Esophagus squamous epithelium (tissue), 5 donors: ENCODE results near the gene DKK2. TPM values are rescaled to one million over a fixed set of nuclear protein-coding genes. Genes with fewer than 3 reads are reported as not detected.

Source experiments
- DNase-seq: peaks from one replicate; lab custom pipeline; 2025; lab: John Stamatoyannopoulos, UW
- H3K27ac ChIP-seq, 4 donors: fragments of 200-600 bp; sonication (generic); one replicate each; pipeline ENCODE4 v1.5.1; 2016 to 2019; ENCODE audit warnings: mild to moderate bottlenecking in 1 of 4
- H3K27me3 ChIP-seq, 4 donors: fragments of 200-600 bp; sonication (generic); 1 replicate in 3 of 4; 2 replicates in 1 of 4; pipeline versions ENCODE4 v1.5.1 to v1.6.0; 2017 to 2021; ENCODE audit warnings: antibody characterized with exemption in 1 of 4
- H3K36me3 ChIP-seq, 3 donors: fragments of 200-600 bp; sonication (generic); one replicate each; pipeline ENCODE4 v1.5.1; 2016 to 2019
- H3K4me1 ChIP-seq, 3 donors: fragments of 200-600 bp; sonication (generic); one replicate each; pipeline ENCODE4 v1.5.1; 2017 to 2019
- H3K4me3 ChIP-seq, 4 donors: fragments of 200-600 bp; sonication (generic); 1 replicate in 3 of 4; 2 replicates in 1 of 4; pipeline ENCODE4 v1.5.1; 2016 to 2019; ENCODE audit warnings: mild to moderate bottlenecking in 2 of 4, moderate library complexity in 1 of 4
- H3K9me3 ChIP-seq, 3 donors: fragments of 200-600 bp; sonication (generic); one replicate each; pipeline ENCODE4 v1.5.1; 2016 to 2019
- POLR2A ChIP-seq, 4 donors: fragments of 450-650 bp; IDR thresholded peaks; one replicate each; pipeline ENCODE4 v1.6.1; 2017; ENCODE audit warnings: antibody characterized with exemption in 4 of 4, mild to moderate bottlenecking in 4 of 4, moderate library complexity in 3 of 4
- WGBS, 2 donors: methylation state at CpG; one replicate each; pipeline ENCODE4 v1.1.5; 2018; 5-methylcytosine and 5-hydroxymethylcytosine counted together
- intact Hi-C: fragments of 100-400 bp; cut with DNase I; formaldehyde crosslinking; loops from one replicate; pipeline ENCODE4 v1.15.0; 2022
- total RNA-seq, 4 donors: library from RNA; depleted of rRNA; stranded (reverse); fragments of >200 nt; gene quantifications; one replicate each; pipeline ENCODE4 v1.1.0, GENCODE V29; 2016
- TF ChIP-seq, protein P1 (sequence below), 6 experiments: fragments of 450-650 bp in 4 of 6; fragments of 200-600 bp in 2 of 6; sonication (generic) in 2 of 6; IDR thresholded peaks; one replicate each; pipeline ENCODE4 v1.5.1; 2016 to 2019; ENCODE audit warnings: antibody characterized with exemption in 6 of 6, mild to moderate bottlenecking in 4 of 6, moderate library complexity in 4 of 6
- donor health status: DM: yes; HTN: yes; CAD: no.

The DKK2 gene
- total RNA-seq, 4 donors from 2014 or later: 0.38 to 1.2 TPM; not detected in 2

- H3K27ac ChIP-seq: no peak overlapping the region
- H3K36me3 ChIP-seq: no peaks in the 10 kb centered on the region
- intact Hi-C loops: no loop called here
- no peak for DNase-seq
- no peak for TF ChIP-seq POLR2A (IDR thresholded peaks at IDR 0.05)
- TF ChIP-seq, protein P1, sequence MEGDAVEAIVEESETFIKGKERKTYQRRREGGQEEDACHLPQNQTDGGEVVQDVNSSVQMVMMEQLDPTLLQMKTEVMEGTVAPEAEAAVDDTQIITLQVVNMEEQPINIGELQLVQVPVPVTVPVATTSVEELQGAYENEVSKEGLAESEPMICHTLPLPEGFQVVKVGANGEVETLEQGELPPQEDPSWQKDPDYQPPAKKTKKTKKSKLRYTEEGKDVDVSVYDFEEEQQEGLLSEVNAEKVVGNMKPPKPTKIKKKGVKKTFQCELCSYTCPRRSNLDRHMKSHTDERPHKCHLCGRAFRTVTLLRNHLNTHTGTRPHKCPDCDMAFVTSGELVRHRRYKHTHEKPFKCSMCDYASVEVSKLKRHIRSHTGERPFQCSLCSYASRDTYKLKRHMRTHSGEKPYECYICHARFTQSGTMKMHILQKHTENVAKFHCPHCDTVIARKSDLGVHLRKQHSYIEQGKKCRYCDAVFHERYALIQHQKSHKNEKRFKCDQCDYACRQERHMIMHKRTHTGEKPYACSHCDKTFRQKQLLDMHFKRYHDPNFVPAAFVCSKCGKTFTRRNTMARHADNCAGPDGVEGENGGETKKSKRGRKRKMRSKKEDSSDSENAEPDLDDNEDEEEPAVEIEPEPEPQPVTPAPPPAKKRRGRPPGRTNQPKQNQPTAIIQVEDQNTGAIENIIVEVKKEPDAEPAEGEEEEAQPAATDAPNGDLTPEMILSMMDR (IDR thresholded peaks at IDR 0.05): no peak
- H3K4me3 ChIP-seq: no peak overlapping the region
- H3K9me3 ChIP-seq: no peaks in the 10 kb centered on the region
- no peaks in the 10 kb centered on the region for H3K4me1 ChIP-seq
- 57 to 79% methylated on average over 1 of the region's 1 CpG for WGBS, 2 donors
- no peaks in the 10 kb centered on the region for H3K27me3 ChIP-seq
Measured at GRCh38 chr4:107058828-107059227, 22.7 kb upstream of the DKK2 start.

- Histone ChIP-seq H3K4me3 (no peak overlapping the region), H3K4me1 (no peaks in the 10 kb centered on the region), H3K27me3 (no peaks in the 10 kb centered on the region), H3K9me3 (peaks cover 0 to 10% (median 3%) of the 10 kb centered on the region in 3 donors), H3K27ac (no peak overlapping the region), H3K36me3 (no peaks in the 10 kb centered on the region)
- intact Hi-C loops: no loop called here
- WGBS, 2 donors: 55 to 59% methylated on average over 3 of the region's 3 CpGs
- DNase-seq: no peak
- TF ChIP-seq, protein P1 (IDR thresholded peaks at IDR 0.05): peak in 4 of 6 experiments; percentile 16 to 41 (median 38)
- no peak for TF ChIP-seq POLR2A (IDR thresholded peaks at IDR 0.05)
Measured at GRCh38 chr4:107050525-107051135, 14.5 kb upstream of the DKK2 start.

GRCh38 chr4:107046261-107046660, 10.1 kb upstream of the DKK2 start:
- no peaks in the 10 kb centered on the region for H3K4me1 ChIP-seq
- no peaks in the 10 kb centered on the region for H3K27me3 ChIP-seq
- 83 to 92% methylated on average over 1 of the region's 1 CpG for WGBS, 2 donors
- no peak overlapping the region for H3K4me3 ChIP-seq
- TF ChIP-seq POLR2A (IDR thresholded peaks at IDR 0.05): no peak
- TF ChIP-seq, protein P1 (IDR thresholded peaks at IDR 0.05): no peak
- DNase-seq: no peak
- peaks cover 0 to 12% (median 7%) of the 10 kb centered on the region in 3 donors for H3K9me3 ChIP-seq
- no peak overlapping the region for H3K27ac ChIP-seq
- no peaks in the 10 kb centered on the region for H3K36me3 ChIP-seq
- intact Hi-C loops: no loop called here

GRCh38 chr4:107044170-107044569, 8.1 kb upstream of the DKK2 start:
- WGBS, 2 donors: 60 to 77% methylated on average over 1 of the region's 1 CpG
- H3K4me1 ChIP-seq: no peaks in the 10 kb centered on the region
- DNase-seq: no peak
- H3K36me3 ChIP-seq: no peaks in the 10 kb centered on the region
- peaks cover 0 to 12% (median 7%) of the 10 kb centered on the region in 3 donors for H3K9me3 ChIP-seq
- H3K4me3 ChIP-seq: no peak overlapping the region
- H3K27me3 ChIP-seq: peaks cover 0 to 10% (median 0%) of the 10 kb centered on the region in 4 donors
- TF ChIP-seq, protein P1 (IDR thresholded peaks at IDR 0.05): peak in 1 of 6 experiments; percentile 8
- no peak for TF ChIP-seq POLR2A (IDR thresholded peaks at IDR 0.05)
- intact Hi-C loops: no loop called here
- no peak overlapping the region for H3K27ac ChIP-seq

- H3K36me3 ChIP-seq: no peaks in the 10 kb centered on the region
- no peak overlapping the region for H3K27ac ChIP-seq
- H3K4me1 ChIP-seq: peaks cover 9 to 39% (median 16%) of the 10 kb centered on the region in 3 donors
- TF ChIP-seq, protein P1 (IDR thresholded peaks at IDR 0.05): peak in 1 of 6 experiments; percentile 9
- no peak for TF ChIP-seq POLR2A (IDR thresholded peaks at IDR 0.05)
- WGBS, 2 donors: 6 to 44% methylated on average over 5 to 15 of the region's 19 CpGs
- DNase-seq: no peak
- H3K9me3 ChIP-seq: no peaks in the 10 kb centered on the region
- peaks cover 0 to 73% (median 6%) of the 10 kb centered on the region in 4 donors for H3K27me3 ChIP-seq
- intact Hi-C loops: no loop called here
- H3K4me3 ChIP-seq: peak overlapping the region in 2 of 4 donors; percentile 39 to 58
Measured at GRCh38 chr4:107037199-107037584, 1.1 kb upstream of the DKK2 start.
